Left colon (tissue), 2 donors: Measurements from ENCODE around the gene NCAPD2. TPM values are rescaled to one million over a fixed set of nuclear protein-coding genes. Genes with fewer than 3 reads are reported as not detected.

Experiments
- ATAC-seq: fragments of 200-7000 bp; cut with Tn5 transposase; one replicate; pipeline ENCODE4 v1.9.1; 2020; ENCODE audit warnings: mild to moderate bottlenecking, moderate library complexity
- DNase-seq, 2 donors: peaks; one replicate each; pipeline ENCODE4 v3.0.0-alpha.2; 2020
- intact Hi-C, 2 donors: fragments of 100-400 bp; cut with DNase I in 1 of 2; cut with micrococcal nuclease in 1 of 2; formaldehyde crosslinking; loops; one replicate each; pipeline versions ENCODE4 v1.11.2 to v1.14.0; 2022; cut with DNase I, micrococcal nuclease
- total RNA-seq, 2 donors: library from RNA; stranded (reverse); fragmentation: NEBNext Ultra II Directional; extraction: Animal tissue kit (Norgen Biotek cat#: 25700); gene quantifications; one replicate each; pipeline ENCODE4 v1.2.1, GENCODE V29; 2021
- donor health status: DM: no; HTN: no; CAD: no.
- donor health status: DM: yes; HTN: yes; CAD: no.

Gene NCAPD2
- total RNA-seq, 2 donors from 2014 or later = 21.9 to 29.4 TPM

DNA sequence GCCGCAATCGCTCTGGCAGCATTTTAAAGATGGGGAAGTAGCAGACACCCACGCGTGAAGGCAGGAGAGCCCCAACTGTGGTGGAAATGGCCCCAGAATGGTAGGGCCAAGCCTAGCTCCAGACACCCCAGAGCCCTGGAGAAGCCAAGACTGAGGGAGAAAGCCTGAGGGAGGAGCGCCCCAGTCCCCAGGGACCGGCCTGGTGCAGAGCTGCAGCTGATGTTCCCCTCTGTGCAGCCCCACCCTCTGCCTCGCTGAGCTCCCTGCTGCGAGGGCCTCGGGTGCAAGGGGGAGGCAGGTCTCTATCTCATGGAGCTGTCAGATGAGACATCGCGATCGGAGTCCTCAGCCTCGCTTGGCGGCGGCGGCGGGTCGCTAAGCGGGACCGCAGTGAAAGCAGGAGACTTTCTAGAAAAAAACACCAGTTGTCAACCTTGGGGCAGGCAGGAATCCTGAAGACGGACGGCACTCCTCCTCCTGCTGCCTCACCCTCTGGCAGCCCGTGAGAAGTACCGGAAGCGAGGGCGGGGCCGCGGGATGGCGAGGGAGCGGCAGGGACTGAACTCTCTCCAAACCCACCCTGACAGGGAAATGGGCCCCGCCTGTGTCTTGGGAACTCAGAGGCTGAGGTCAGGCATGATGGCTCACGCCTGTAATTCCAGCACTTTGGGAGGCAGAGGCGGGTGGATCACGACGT lies 46.4 kb downstream of the NCAPD2 start:
- peak; percentile 95 to 97 for DNase-seq
- ATAC-seq = peak; percentile 80
- intact Hi-C loops = no loop called here

DNA sequence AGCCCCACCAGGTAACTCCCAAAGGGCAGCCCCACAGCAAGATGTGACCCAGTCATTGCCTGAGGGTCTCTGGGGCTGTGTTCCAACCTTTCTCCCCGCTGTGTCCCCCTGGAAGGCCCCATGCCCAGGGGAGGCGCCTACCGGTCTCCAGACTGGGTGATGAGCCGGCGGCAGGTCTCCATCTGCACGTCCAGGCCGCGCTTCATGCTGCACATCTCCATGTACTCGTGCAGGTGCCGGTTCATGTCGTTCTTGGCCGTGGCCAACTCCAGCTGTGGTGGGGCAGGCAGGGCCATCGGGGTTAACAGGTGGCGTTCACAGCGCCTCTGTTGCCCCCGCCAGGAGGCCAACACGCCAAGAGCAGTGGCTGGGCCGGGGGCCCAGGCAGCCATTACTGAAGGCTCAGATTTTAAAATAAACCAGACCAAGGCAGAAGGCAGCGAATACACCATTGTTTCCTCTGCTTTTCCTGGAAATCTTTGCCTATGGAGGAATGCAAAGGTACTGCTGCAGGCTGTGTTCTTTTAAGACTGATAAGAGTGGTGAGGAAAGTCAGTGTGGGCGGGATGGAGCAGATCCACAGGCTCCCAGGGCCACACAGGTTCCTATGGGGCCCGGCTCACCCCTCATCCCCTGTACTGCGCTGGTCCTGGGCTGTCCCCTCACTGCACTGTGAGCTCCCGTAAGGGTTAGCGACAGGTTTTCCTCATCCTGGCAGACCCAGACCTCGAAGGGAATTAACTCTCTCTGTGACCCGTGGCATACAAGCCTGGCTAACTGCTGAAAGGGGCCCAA lies 47.7 kb downstream of the NCAPD2 start:
- DNase-seq = no peak
- peak; percentile 10 for ATAC-seq

DNA sequence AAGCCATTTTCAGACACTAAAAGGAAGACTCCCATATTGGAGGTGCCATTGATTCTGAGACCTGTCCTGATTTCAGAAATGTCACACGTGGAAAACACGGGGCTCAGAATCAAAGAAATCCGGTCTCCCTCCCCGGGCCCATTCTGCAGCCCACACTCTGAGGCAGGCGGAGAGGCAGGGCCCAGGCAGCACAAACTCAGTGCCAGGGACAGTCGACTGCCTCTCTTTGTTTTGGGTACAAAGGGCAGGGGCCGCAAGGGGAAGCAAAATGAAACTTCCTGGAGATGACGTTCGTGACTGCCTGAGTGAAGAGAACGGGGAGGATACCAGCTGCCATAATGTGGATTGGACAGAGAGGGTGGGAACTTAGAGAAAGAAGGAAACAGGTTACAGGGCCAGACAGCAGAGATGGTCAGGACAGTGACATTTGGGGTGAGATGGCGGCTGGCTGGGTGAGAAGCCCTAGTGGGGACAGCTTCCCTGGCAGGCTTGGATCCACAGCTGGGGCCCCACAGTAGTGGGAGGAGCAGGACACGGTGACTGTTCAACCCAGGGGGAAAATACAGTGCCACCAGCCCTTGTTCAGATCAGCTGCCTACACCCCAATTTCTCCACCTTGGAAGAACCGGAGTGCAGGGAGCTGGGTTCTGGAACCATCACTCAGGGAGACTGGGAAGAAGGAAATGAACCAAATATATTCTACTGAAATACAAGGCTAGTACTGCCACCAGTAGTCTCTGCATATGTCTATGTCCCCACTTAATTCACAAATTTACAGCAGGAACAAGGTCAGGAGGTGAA lies 48.5 kb downstream of the NCAPD2 start:
- ATAC-seq = peak; percentile 72
- intact Hi-C loops = no loop called here
- peak; percentile 78 to 87 for DNase-seq

More for the DNA sequence above, 47.7 kb downstream of the NCAPD2 start:
- intact Hi-C loops = no loop called here

- DNase-seq (no peak), ATAC-seq (no peak)
- intact Hi-C loops = no loop called here
Measured at GRCh38 chr12:6546016-6546415, 52.1 kb downstream of the NCAPD2 start.

DNA sequence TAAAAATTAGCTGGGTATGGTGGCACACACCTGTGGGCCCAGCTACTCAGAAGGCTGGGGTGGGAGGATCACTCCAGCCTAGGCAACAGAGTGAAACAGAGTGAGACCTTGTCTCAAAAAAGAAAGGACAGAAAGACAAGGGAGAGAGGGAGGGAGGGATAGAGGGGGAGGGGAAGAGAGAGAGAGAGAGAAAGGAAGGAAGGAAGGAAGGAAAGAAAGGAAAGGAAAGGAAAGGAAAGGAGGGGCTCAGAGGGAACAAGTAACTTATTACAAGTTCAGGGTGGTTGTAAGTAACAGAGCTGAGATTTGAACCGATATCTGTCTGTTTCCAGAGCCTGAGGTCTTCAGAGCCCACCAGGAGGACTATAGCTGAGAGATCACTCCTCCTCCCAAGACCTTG lies 53.7 kb downstream of the NCAPD2 start:
- DNase-seq = no peak
- no peak for ATAC-seq
- intact Hi-C loops = no loop called here

- no peak for DNase-seq
- intact Hi-C loops = no loop called here
- ATAC-seq = no peak
Measured at GRCh38 chr12:6547987-6548386, 54.1 kb downstream of the NCAPD2 start.

- ATAC-seq (no peak), DNase-seq (no peak)
- intact Hi-C loops = no loop called here
Measured at GRCh38 chr12:6548556-6548955, 54.7 kb downstream of the NCAPD2 start.

GRCh38 chr12:6548966-6549683 lies 55.2 kb downstream of the NCAPD2 start:
- no peak for ATAC-seq
- intact Hi-C loops = no loop called here
- no peak for DNase-seq

- no peak for ATAC-seq
- DNase-seq = no peak
- intact Hi-C loops = no loop called here
Measured at GRCh38 chr12:6549684-6550151, 55.8 kb downstream of the NCAPD2 start.

- DNase-seq (no peak), ATAC-seq (no peak)
- intact Hi-C loops = no loop called here
Measured at GRCh38 chr12:6550294-6551062, 56.6 kb downstream of the NCAPD2 start.

- intact Hi-C loops = no loop called here
- DNase-seq (peak; percentile 55 to 70), ATAC-seq (peak; percentile 49)
Measured at GRCh38 chr12:6551063-6551461, 57.2 kb downstream of the NCAPD2 start.

- intact Hi-C loops = no loop called here
- ATAC-seq (no peak), DNase-seq (no peak)
Measured at GRCh38 chr12:6551496-6552139, 57.7 kb downstream of the NCAPD2 start.

GRCh38 chr12:6552140-6552551 lies 58.2 kb downstream of the NCAPD2 start:
- ATAC-seq (peak; percentile 23), DNase-seq (no peak)
- intact Hi-C loops = no loop called here

GRCh38 chr12:6553051-6553868 lies 59.4 kb downstream of the NCAPD2 start:
- intact Hi-C loops = no loop called here
- no peak for ATAC-seq

DNA sequence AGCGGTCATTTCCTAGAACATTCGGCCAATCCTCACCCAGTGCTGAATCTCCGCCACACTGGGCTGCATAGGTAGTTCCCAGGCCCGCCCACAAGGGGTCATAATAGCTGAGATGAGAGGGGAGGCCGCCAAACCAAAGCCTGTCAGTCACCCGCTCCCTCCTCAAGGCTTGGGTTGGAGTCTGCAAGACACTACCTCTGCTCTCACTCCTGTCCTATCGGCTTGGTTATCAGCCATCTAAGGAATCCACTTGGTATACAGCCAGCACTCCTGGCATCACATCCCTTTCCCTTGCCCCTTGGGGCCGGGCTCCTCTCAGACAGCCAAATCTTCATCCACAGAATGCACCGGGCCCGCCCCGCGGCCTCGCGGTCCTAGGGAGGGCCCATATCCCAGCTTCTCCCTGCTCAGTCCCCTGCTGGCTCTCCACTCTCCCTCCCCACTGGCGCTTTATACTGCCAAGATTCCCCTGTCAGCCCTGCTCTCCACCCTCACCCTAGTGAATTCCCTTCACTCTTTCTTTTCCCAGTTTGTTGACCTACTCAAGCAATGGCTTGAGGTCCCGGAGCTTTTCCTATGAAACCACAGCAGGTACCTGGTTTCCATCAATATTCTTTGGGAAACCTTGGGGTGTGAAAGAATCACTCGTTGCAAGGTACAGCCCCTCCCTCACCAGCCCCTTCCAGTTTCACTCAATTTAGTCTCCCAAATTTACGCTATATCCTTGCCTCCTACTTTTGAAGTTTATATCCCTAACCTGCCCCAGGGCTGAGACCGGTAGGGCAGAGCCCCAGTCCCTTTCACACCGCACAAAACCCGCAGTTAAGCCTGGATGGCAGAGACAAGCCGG lies 60.5 kb downstream of the NCAPD2 start:
- ATAC-seq = peak; percentile 69

More at GRCh38 chr12:6553051-6553868, 59.4 kb downstream of the NCAPD2 start:
- DNase-seq = no peak

More for the DNA sequence above, 60.5 kb downstream of the NCAPD2 start:
- intact Hi-C loops = no loop called here
- DNase-seq = peak; percentile 72 to 84
